Stomach (tissue), 4 donors: ENCODE measurements around the gene FADS2.

Source experiments
- EP300 ChIP-seq: sonication (generic); formaldehyde crosslinking; IDR thresholded peaks from one replicate; pipeline ENCODE4 v1.6.1; 2017; ENCODE audit warnings: antibody characterized with exemption
- POLR2A ChIP-seq, 4 donors: fragments of 450-650 bp; IDR thresholded peaks; one replicate each; pipeline ENCODE4 v1.6.1; 2016; ENCODE audit warnings: antibody characterized with exemption in 4 of 4, control low read depth in 2 of 4, mild to moderate bottlenecking in 1 of 4, moderate library complexity in 1 of 4
- POLR2AphosphoS5 ChIP-seq, 3 donors: sonication (generic); formaldehyde crosslinking; IDR thresholded peaks; one replicate each; pipeline ENCODE4 v1.6.1; 2016; ENCODE audit warnings: antibody characterized with exemption in 3 of 3
- TF ChIP-seq, protein P1 (sequence below), 7 experiments: fragments of 450-650 bp in 4 of 7; fragments of 200-600 bp in 3 of 7; sonication (generic) in 3 of 7; IDR thresholded peaks; one replicate each; pipeline ENCODE4 v1.5.1; 2016 to 2019; ENCODE audit warnings: antibody characterized with exemption in 7 of 7, control low read depth in 2 of 7, mild to moderate bottlenecking in 1 of 7

DNA sequence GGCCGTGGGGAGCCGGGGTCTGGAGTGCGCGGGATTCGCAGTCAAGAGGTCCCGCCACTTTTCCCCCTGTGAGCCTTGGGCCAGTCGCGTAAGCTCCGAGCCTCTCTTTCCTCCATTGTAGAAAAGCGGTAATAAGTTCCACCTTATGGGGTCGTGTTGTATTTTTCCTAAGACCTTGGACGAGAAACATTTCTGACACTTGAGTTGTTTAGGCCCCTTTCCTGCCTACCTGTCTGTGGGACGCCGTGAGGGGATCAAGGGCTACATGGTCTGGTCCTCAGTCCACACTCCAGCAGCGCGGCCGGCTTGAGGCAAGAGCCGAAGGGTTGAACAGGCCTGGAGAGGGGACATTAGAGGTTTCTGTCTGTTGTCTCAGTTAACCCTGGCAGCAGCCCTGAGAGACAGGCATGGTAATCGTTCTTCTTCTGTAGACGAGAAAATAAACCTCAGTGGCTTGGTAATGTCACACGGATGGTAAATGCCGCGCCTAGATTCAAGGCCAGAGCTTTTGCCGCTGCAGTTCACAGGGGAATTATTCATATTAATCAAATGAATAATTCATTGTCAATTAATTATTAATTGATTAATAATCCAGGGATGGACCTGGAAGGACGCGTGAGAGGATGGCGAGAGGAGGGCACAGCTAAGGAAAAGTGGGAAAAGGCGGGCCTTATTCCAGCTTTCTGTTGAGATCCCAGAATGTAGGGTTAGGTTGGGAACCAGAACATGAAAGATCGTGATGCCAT is 34.8 kb upstream of the FADS2 start:
- TF ChIP-seq, protein P1, sequence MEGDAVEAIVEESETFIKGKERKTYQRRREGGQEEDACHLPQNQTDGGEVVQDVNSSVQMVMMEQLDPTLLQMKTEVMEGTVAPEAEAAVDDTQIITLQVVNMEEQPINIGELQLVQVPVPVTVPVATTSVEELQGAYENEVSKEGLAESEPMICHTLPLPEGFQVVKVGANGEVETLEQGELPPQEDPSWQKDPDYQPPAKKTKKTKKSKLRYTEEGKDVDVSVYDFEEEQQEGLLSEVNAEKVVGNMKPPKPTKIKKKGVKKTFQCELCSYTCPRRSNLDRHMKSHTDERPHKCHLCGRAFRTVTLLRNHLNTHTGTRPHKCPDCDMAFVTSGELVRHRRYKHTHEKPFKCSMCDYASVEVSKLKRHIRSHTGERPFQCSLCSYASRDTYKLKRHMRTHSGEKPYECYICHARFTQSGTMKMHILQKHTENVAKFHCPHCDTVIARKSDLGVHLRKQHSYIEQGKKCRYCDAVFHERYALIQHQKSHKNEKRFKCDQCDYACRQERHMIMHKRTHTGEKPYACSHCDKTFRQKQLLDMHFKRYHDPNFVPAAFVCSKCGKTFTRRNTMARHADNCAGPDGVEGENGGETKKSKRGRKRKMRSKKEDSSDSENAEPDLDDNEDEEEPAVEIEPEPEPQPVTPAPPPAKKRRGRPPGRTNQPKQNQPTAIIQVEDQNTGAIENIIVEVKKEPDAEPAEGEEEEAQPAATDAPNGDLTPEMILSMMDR (IDR thresholded peaks at IDR 0.05): no peak
- TF ChIP-seq POLR2AphosphoS5 (IDR thresholded peaks at IDR 0.05) (no peak), POLR2A (IDR thresholded peaks at IDR 0.05) (no peak), EP300 (no peak)
